Gastroesophageal sphincter (tissue), 4 donors: Measurements from ENCODE around the gene SUZ12. TPM values are rescaled to one million over a fixed set of nuclear protein-coding genes. Genes with fewer than 3 reads are reported as not detected.
"Not testable (repeated sequence)": the region's sequence is repeated elsewhere in the genome, so short reads cannot be mapped to it uniquely, and the experiment has no call there.

ENCODE experiments used
- ATAC-seq: fragments of 150-250 bp; one replicate; pipeline ENCODE4 v1.9.1; 2016; ENCODE audit warnings: mild to moderate bottlenecking, moderate library complexity
- H3K27ac ChIP-seq, 4 donors: fragments of 200-600 bp; sonication (generic) in 3 of 4; 1 replicate in 3 of 4; 2 replicates in 1 of 4; pipeline ENCODE4 v1.5.1; 2016 to 2019
- H3K27me3 ChIP-seq: fragments of 200-600 bp; sonication (generic); one replicate; pipeline ENCODE4 v1.5.1; 2019
- H3K36me3 ChIP-seq, 2 donors: fragments of 200-600 bp; sonication (generic); one replicate each; pipeline ENCODE4 v1.5.1; 2019; ENCODE audit warnings: control low read depth in 1 of 2
- H3K4me1 ChIP-seq, 3 donors: fragments of 200-600 bp; sonication (generic); 1 replicate in 2 of 3; 2 replicates in 1 of 3; pipeline ENCODE4 v1.5.1; 2016 to 2019; ENCODE audit warnings: control low read depth in 2 of 3
- H3K4me3 ChIP-seq, 2 donors: fragments of 200-600 bp; sonication (generic); one replicate each; pipeline ENCODE4 v1.5.1; 2019; ENCODE audit warnings: mild to moderate bottlenecking in 1 of 2, moderate library complexity in 1 of 2
- H3K9me3 ChIP-seq, 3 donors: fragments of 200-600 bp; sonication (generic); one replicate each; pipeline ENCODE4 v1.5.1; 2017 to 2019; ENCODE audit warnings: control low read depth in 2 of 3
- WGBS, 2 donors: methylation state at CpG; one replicate each; pipeline ENCODE4 v1.1.5; 2018; ENCODE audit warnings: low coverage in 1 of 2; 5-methylcytosine and 5-hydroxymethylcytosine counted together
- small RNA-seq, 4 donors: library from RNA; depleted of rRNA; stranded (forward); fragments of <200 nt; gene quantifications; one replicate each; pipeline ENCODE3, GENCODE V24; 2016
- total RNA-seq, 4 donors: library from RNA; depleted of rRNA; stranded (reverse); fragments of >200 nt; gene quantifications; one replicate each; pipeline ENCODE4 v1.1.0, GENCODE V29; 2016

The SUZ12 gene
- total RNA-seq, 4 donors from 2014 or later = 19.0 to 26.3 (median 22.7) TPM

DNA sequence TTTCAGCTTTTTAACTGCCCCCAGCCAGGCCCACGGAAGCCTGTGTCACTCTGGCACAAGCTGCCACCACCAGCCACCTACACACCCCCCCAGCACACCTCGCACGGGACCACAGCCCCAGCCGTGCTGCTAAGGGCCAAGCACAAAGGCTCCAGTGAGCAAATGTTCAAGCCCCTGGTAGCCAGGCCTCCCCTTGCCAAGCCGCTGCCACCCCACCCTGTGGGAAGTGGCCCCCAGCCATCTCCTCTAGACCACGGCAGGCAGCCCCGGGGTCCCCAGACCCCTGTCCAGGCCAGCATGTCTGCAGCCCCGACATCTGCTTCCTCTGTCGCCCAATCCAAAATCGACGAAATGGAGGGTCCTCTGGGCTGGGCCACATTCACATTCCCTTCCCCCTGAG lies 105.5 kb downstream of the SUZ12 start:
- H3K9me3 ChIP-seq, H3K27ac ChIP-seq, H3K27me3 ChIP-seq, H3K4me1 ChIP-seq, ATAC-seq, H3K4me3 ChIP-seq: not testable (repeated sequence)
- WGBS, 2 donors = no CpG with 5 or more reads among the region's 11 CpGs
- H3K36me3 ChIP-seq = peaks cover 0 to 61% of the 10 kb centered on the region in 2 donors

DNA sequence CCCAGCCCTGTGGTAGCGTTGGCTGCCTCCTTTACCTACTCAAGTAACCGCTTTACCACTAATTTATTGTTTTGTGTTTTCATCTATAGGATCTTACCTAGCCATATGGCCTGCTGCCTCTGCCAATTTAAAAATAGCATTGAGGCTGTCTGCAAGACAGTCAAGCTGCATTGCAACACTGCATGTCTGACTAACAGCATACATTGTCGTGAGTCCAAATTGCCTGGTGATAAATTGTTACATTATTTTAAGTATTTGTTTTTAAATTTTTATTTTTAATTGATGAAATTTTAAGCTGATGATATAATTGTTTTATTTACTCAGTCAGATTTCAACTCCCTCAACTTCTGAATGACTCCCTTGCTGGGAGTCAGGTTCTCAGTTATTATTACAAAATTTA lies 108.8 kb downstream of the SUZ12 start:
- WGBS, 2 donors = 84 to 93% methylated on average over 3 of the region's 3 CpGs

GRCh38 chr17:32047663-32048062 lies 110.9 kb downstream of the SUZ12 start:
- not testable (repeated sequence) for H3K4me1 ChIP-seq, H3K4me3 ChIP-seq, H3K27me3 ChIP-seq, H3K27ac ChIP-seq, H3K9me3 ChIP-seq, ATAC-seq
- 74 to 80% methylated on average over 3 to 4 of the region's 6 CpGs for WGBS, 2 donors
- H3K36me3 ChIP-seq = peaks cover 0 to 51% of the 10 kb centered on the region in 2 donors

More for the DNA sequence above, 108.8 kb downstream of the SUZ12 start:
- ATAC-seq, H3K27ac ChIP-seq, H3K27me3 ChIP-seq, H3K4me1 ChIP-seq, H3K4me3 ChIP-seq, H3K9me3 ChIP-seq: not testable (repeated sequence)
- H3K36me3 ChIP-seq = peaks cover 0 to 61% of the 10 kb centered on the region in 2 donors

Small RNAs within 50 kb of the gene (small RNA-seq; reads per million reads assigned to genes)
- 0 reads per million in 4 donors for gene AC090616.4
- gene RNA5SP437 = 0.09 to 0.27 (median 0.25) reads per million in 4 donors

Other genes starting within 250 kb of the SUZ12 start
- gene COPRS, start 77.8 kb upstream of the SUZ12 start, total RNA-seq = 100 to 1,000 TPM in 3 of 4 donors, 10 to 100 TPM in 1; 91.1 to 148 (median 140) TPM
- 10 to 100 TPM; 28.5 to 43.3 (median 31.4) TPM for gene UTP6, start 35.3 kb upstream of the SUZ12 start, total RNA-seq
- 10 to 100 TPM; 13.2 to 23.5 (median 16.7) TPM for gene LRRC37B, start 70.4 kb downstream of the SUZ12 start, total RNA-seq
- gene RHOT1, start 205.5 kb downstream of the SUZ12 start, total RNA-seq = 10 to 100 TPM; 34.4 to 58.3 (median 46.0) TPM